ENCODE measurements around the gene GTPBP2. TPM values are rescaled to one million over a fixed set of nuclear protein-coding genes. Genes with fewer than 3 reads are reported as not detected.

GTPBP2 gene
- total RNA-seq, 1 experiment from 2014 or later, result 76.4 TPM

DNA sequence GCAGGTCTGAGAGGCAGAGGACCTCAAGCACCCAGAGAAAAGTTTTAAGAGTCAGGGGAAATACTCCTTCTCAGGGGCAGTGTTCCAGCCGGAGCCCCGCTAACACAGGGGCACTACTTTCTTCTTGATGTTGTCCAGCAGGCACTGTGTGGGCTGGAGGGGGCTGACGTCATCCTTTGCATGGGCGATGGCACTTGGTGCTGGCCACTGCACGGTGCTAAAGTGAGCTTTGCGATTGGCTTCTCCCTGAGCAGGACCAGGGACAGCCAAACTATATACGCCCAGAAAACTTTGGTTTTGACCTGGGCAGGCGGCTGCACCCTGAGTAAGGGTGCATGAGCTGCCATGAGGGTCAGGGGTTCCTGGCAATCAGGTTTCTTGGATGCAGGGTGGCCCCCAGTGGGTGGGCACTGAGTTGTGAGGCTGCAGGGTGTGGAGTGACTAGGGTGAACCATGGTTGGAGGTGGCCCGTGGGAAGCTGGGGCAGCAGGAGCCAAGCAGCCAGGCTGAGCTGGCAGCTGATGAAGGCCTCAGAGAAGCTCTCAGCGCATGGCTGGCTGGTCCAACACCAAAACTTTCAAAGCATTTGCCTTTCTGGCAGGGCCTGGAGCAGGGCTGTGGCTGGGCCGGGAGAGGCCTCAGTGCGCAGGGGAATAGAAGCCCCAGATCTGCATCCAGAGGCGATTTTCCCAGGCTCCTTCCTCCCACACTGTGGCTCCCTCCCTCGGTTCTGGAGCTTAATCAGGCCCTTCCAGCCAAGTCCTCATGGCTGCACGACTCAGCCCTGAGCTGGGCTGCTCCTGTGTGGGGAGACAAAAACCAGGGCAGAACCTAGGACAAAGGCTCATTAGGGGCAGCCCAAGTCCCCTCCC lies 40.2 kb upstream of the GTPBP2 start (continued):
- TF ChIP-seq ZNF512 (CRISPR knock-in tag; IDR thresholded peaks at IDR 0.05; ENCODE audit: borderline replicate concordance) (no peak), ZNF396 (CRISPR knock-in tag; IDR thresholded peaks at IDR 0.05; ENCODE audit: borderline replicate concordance) (no peak)

GRCh38 chr6:43668151-43669028 lies 39.3 kb upstream of the GTPBP2 start:
- ATAC-seq (peak; percentile 63), DNase-seq (ENCODE audit: low spot score) (peak; percentile 70)
- no peaks in the 10 kb centered on the region for H3K9me3 Mint-ChIP-seq
- H3K27ac Mint-ChIP-seq, result peak overlapping the region; percentile 78
- H3K27me3 Mint-ChIP-seq (ENCODE audit: low read depth), result peaks cover 9% of the 10 kb centered on the region
- peaks cover 24% of the 10 kb centered on the region for H3K36me3 Mint-ChIP-seq
- ChIA-PET CTCF (interaction anchor here (0.6 to 7.0 kb wide), 46 partner anchors 10 to 420 kb away, joined by 3 to 68 read pairs (median 5); partner anchors contain the start of genes GTPBP2, RSPH9 and VEGFA), POLR2A (interaction anchor here (0.5 to 2.8 kb wide), 7 partner anchors 27 to 226 kb away, joined by 3 to 12 read pairs (median 5); partner anchors contain the start of genes GTPBP2 and VEGFA)
- peak overlapping the region; percentile 55 for H3K4me3 Mint-ChIP-seq
- peaks cover 36% of the 10 kb centered on the region for H3K4me1 Mint-ChIP-seq
- TF ChIP-seq, protein P1, sequence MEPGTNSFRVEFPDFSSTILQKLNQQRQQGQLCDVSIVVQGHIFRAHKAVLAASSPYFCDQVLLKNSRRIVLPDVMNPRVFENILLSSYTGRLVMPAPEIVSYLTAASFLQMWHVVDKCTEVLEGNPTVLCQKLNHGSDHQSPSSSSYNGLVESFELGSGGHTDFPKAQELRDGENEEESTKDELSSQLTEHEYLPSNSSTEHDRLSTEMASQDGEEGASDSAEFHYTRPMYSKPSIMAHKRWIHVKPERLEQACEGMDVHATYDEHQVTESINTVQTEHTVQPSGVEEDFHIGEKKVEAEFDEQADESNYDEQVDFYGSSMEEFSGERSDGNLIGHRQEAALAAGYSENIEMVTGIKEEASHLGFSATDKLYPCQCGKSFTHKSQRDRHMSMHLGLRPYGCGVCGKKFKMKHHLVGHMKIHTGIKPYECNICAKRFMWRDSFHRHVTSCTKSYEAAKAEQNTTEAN (CRISPR knock-in tag; IDR thresholded peaks at IDR 0.05), result no peak
- TF ChIP-seq FOXP1 (CRISPR knock-in tag; IDR thresholded peaks at IDR 0.05; ENCODE audit: borderline replicate concordance) (peak; percentile 70; the same call in 1 of the 2 replicates), MLX (CRISPR knock-in tag; IDR thresholded peaks at IDR 0.05) (0 out of 2 replicates have a peak, but pooled peaks have one; percentile 19), ATF6 (CRISPR knock-in tag; IDR thresholded peaks at IDR 0.05) (no peak), GRHL2 (CRISPR knock-in tag; IDR thresholded peaks at IDR 0.05; ENCODE audit: insufficient replicate concordance, severe bottlenecking) (no peak), TP53 (CRISPR knock-in tag; IDR thresholded peaks at IDR 0.05) (no peak), TEAD1 (CRISPR knock-in tag; IDR thresholded peaks at IDR 0.05) (peak; percentile 61; the same call in 1 of the 2 replicates), ZNF416 (CRISPR knock-in tag; IDR thresholded peaks at IDR 0.05) (peak; percentile 43), EMX1 (CRISPR knock-in tag; IDR thresholded peaks at IDR 0.05) (peak; percentile 65), RELA (CRISPR knock-in tag; IDR thresholded peaks at IDR 0.05; ENCODE audit: borderline replicate concordance) (no peak), ELF4 (CRISPR knock-in tag; IDR thresholded peaks at IDR 0.05; ENCODE audit: low read depth) (no peak), NFYB (CRISPR knock-in tag; conservative IDR thresholded peaks at IDR 0.05; ENCODE audit: low read depth) (no peak), ZNF512 (CRISPR knock-in tag; IDR thresholded peaks at IDR 0.05; ENCODE audit: borderline replicate concordance) (no peak)
- TF ChIP-seq, protein P2, sequence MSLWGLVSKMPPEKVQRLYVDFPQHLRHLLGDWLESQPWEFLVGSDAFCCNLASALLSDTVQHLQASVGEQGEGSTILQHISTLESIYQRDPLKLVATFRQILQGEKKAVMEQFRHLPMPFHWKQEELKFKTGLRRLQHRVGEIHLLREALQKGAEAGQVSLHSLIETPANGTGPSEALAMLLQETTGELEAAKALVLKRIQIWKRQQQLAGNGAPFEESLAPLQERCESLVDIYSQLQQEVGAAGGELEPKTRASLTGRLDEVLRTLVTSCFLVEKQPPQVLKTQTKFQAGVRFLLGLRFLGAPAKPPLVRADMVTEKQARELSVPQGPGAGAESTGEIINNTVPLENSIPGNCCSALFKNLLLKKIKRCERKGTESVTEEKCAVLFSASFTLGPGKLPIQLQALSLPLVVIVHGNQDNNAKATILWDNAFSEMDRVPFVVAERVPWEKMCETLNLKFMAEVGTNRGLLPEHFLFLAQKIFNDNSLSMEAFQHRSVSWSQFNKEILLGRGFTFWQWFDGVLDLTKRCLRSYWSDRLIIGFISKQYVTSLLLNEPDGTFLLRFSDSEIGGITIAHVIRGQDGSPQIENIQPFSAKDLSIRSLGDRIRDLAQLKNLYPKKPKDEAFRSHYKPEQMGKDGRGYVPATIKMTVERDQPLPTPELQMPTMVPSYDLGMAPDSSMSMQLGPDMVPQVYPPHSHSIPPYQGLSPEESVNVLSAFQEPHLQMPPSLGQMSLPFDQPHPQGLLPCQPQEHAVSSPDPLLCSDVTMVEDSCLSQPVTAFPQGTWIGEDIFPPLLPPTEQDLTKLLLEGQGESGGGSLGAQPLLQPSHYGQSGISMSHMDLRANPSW (CRISPR knock-in tag; conservative IDR thresholded peaks at IDR 0.05; ENCODE audit: low read depth), result no peak
- TF ChIP-seq, protein P3, sequence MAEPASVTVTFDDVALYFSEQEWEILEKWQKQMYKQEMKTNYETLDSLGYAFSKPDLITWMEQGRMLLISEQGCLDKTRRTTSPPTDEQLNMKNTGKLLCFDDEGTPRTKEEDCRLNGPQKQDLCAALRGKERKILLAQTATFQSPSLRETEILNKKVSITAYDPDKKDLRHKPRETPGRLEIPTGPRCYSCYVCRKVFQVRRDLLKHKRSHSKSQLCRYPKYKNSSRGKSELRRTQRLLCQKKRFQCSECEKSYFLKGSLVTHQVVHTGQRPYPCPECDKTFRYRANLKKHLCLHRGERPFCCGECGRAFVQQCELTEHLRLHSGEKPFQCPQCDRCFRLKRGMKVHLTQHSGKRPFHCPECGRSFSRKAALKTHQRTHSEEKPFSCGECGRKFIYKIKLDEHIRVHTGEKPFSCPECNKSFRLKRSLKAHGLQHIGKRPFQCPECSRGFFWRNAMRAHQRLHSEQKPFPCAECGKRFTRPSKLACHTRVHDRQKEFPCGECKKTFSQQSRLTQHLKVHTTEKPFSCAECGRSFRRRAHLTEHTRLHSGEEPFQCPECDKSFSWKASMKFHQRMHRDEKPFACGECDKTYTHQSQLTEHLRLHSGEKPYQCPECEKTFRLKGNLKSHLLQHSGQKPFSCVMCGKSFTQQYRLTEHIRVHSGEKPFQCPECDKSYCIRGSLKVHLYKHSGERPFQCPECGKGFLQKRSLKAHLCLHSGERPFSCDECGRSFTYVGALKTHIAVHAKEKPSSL (CRISPR knock-in tag; conservative IDR thresholded peaks at IDR 0.05), result peak; percentile 65; the same call in 1 of the 2 replicates
- TF ChIP-seq, protein P4, sequence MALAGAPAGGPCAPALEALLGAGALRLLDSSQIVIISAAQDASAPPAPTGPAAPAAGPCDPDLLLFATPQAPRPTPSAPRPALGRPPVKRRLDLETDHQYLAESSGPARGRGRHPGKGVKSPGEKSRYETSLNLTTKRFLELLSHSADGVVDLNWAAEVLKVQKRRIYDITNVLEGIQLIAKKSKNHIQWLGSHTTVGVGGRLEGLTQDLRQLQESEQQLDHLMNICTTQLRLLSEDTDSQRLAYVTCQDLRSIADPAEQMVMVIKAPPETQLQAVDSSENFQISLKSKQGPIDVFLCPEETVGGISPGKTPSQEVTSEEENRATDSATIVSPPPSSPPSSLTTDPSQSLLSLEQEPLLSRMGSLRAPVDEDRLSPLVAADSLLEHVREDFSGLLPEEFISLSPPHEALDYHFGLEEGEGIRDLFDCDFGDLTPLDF (CRISPR knock-in tag; IDR thresholded peaks at IDR 0.05), result peak; percentile 61; the same call in 1 of the 2 replicates
